WTC11 (cell line): ENCODE data around the gene ZKSCAN8. TPM values are rescaled to one million over a fixed set of nuclear protein-coding genes. Genes with fewer than 3 reads are reported as not detected.
A peak's percentile ranks its signal among the peaks of the same experiment; 100 is the strongest.

Experiments
- ATAC-seq: fragments of 200-7000 bp; cut with Tn5 transposase; 2 replicates; pipeline ENCODE4 v1.10.0; 2021; ENCODE audit warnings: mild to moderate bottlenecking, moderate library complexity
- CTCF ChIA-PET: fragments of 300-600 bp; sonication (Branson Sonifier 250); formaldehyde crosslinking; loops from one replicate; lab custom pipeline; 2021; ENCODE audit warnings: antibody characterized with exemption; lab: Charles Lee
- POLR2A ChIA-PET: fragments of 350-600 bp; sonication (Branson Sonifier 250); formaldehyde crosslinking; loops from one replicate; lab custom pipeline; 2021; ENCODE audit warnings: antibody characterized with exemption; lab: Charles Lee
- DNase-seq: peaks from one replicate; pipeline ENCODE4 v3.0.0; 2021; ENCODE audit warnings: low spot score
- H3K27ac Mint-ChIP-seq: 2 replicates; pipeline ENCODE4 v1.8.0; 2021; ENCODE audit warnings: mixed read lengths
- H3K27me3 Mint-ChIP-seq: 2 replicates; pipeline ENCODE4 v1.8.0; 2021; ENCODE audit warnings: low read depth, mild to moderate bottlenecking, moderate library complexity, mixed read lengths
- H3K36me3 Mint-ChIP-seq: 2 replicates; pipeline ENCODE4 v1.8.0; 2021; ENCODE audit warnings: mixed read lengths
- H3K4me1 Mint-ChIP-seq: 2 replicates; pipeline ENCODE4 v1.8.0; 2022; ENCODE audit warnings: mixed read lengths
- H3K4me3 Mint-ChIP-seq: 2 replicates; pipeline ENCODE4 v1.8.0; 2021; ENCODE audit warnings: mild to moderate bottlenecking, moderate library complexity, mixed read lengths
- H3K9me3 Mint-ChIP-seq: 2 replicates; pipeline ENCODE4 v1.8.0; 2021; ENCODE audit warnings: mixed read lengths
- CBFB ChIP-seq: sonication (generic); formaldehyde crosslinking; IDR thresholded peaks from 2 replicates; pipeline ENCODE4 v1.8.1; 2022; ENCODE audit warnings: mild to moderate bottlenecking, low read depth, missing genetic modification reagents
- FOXP1 ChIP-seq: sonication (generic); formaldehyde crosslinking; IDR thresholded peaks from 2 replicates; pipeline ENCODE4 v1.8.0; 2022; ENCODE audit warnings: missing genetic modification reagents, mild to moderate bottlenecking, moderate library complexity, borderline replicate concordance
- GABPB1 ChIP-seq: sonication (generic); formaldehyde crosslinking; IDR thresholded peaks from 2 replicates; pipeline ENCODE4 v1.8.1; 2023; ENCODE audit warnings: mild to moderate bottlenecking, missing genetic modification reagents
- IRF2 ChIP-seq: sonication (generic); formaldehyde crosslinking; IDR thresholded peaks from 2 replicates; pipeline ENCODE4 v1.8.0; 2022; ENCODE audit warnings: low read depth, missing genetic modification reagents, borderline replicate concordance
- JAZF1 ChIP-seq: fragments of 250-450 bp; sonication (Bioruptor Pico); IDR thresholded peaks from 2 replicates; pipeline ENCODE4 v1.9.0; 2021; ENCODE audit warnings: moderate library complexity, mild to moderate bottlenecking, inconsistent platforms
- KAT7 ChIP-seq: sonication (generic); formaldehyde crosslinking; IDR thresholded peaks from 2 replicates; pipeline ENCODE4 v1.8.1; 2023; ENCODE audit warnings: missing genetic modification reagents, mild to moderate bottlenecking, borderline replicate concordance
- RORB ChIP-seq: fragments of 250-450 bp; sonication (Bioruptor Pico); IDR thresholded peaks from 2 replicates; pipeline ENCODE4 v1.9.0; 2021; ENCODE audit warnings: mild to moderate bottlenecking
- SOX15 ChIP-seq: fragments of 250-450 bp; sonication (Bioruptor Pico); IDR thresholded peaks from 2 replicates; pipeline ENCODE4 v1.9.0; 2021; ENCODE audit warnings: mild to moderate bottlenecking
- SP1 ChIP-seq: sonication (generic); formaldehyde crosslinking; conservative IDR thresholded peaks from 2 replicates; pipeline ENCODE4 v1.8.1; 2022; ENCODE audit warnings: missing genetic modification reagents
- ZNF232 ChIP-seq: sonication (generic); formaldehyde crosslinking; IDR thresholded peaks from 2 replicates; pipeline ENCODE4 v1.8.0; 2022; ENCODE audit warnings: mild to moderate bottlenecking, missing genetic modification reagents
- ZNF263 ChIP-seq: sonication (generic); formaldehyde crosslinking; IDR thresholded peaks from 2 replicates; pipeline ENCODE4 v1.8.1; 2022; ENCODE audit warnings: low read depth, mild to moderate bottlenecking, moderate library complexity, missing genetic modification reagents
- total RNA-seq: library from RNA; stranded (reverse); gene quantifications from 3 replicates; pipeline ENCODE4 v1.2.3, GENCODE V29; 2021
- TF ChIP-seq, protein P1 (sequence below): sonication (generic); formaldehyde crosslinking; IDR thresholded peaks from 2 replicates; pipeline ENCODE4 v1.8.0; 2022; ENCODE audit warnings: missing genetic modification reagents
- TF ChIP-seq, protein P2 (sequence below): sonication (generic); formaldehyde crosslinking; IDR thresholded peaks from 2 replicates; pipeline ENCODE4 v1.8.1; 2023; ENCODE audit warnings: mild to moderate bottlenecking, missing genetic modification reagents
- TF ChIP-seq, protein P3 (sequence below): sonication (generic); formaldehyde crosslinking; IDR thresholded peaks from 2 replicates; pipeline ENCODE4 v1.8.0; 2023; ENCODE audit warnings: mild to moderate bottlenecking, missing genetic modification reagents
- TF ChIP-seq, protein P4 (sequence below): sonication (generic); formaldehyde crosslinking; IDR thresholded peaks from 2 replicates; pipeline ENCODE4 v1.8.1; 2022; ENCODE audit warnings: mild to moderate bottlenecking, moderate library complexity, missing genetic modification reagents
- TF ChIP-seq, protein P5 (sequence below): sonication (generic); formaldehyde crosslinking; IDR thresholded peaks from 2 replicates; pipeline ENCODE4 v1.8.1; 2022; ENCODE audit warnings: mild to moderate bottlenecking, missing genetic modification reagents, moderate library complexity, borderline replicate concordance
- TF ChIP-seq, protein P6 (sequence below): fragments of 250-450 bp; sonication (Bioruptor Pico); IDR thresholded peaks from 2 replicates; pipeline ENCODE4 v1.9.0; 2021; ENCODE audit warnings: mild to moderate bottlenecking, borderline replicate concordance
- TF ChIP-seq, protein P7 (sequence below): sonication (generic); formaldehyde crosslinking; IDR thresholded peaks from 2 replicates; pipeline ENCODE4 v1.8.1; 2022; ENCODE audit warnings: missing genetic modification reagents, borderline replicate concordance

ZKSCAN8 gene
- total RNA-seq, 1 experiment from 2014 or later, result 21.7 TPM

DNA sequence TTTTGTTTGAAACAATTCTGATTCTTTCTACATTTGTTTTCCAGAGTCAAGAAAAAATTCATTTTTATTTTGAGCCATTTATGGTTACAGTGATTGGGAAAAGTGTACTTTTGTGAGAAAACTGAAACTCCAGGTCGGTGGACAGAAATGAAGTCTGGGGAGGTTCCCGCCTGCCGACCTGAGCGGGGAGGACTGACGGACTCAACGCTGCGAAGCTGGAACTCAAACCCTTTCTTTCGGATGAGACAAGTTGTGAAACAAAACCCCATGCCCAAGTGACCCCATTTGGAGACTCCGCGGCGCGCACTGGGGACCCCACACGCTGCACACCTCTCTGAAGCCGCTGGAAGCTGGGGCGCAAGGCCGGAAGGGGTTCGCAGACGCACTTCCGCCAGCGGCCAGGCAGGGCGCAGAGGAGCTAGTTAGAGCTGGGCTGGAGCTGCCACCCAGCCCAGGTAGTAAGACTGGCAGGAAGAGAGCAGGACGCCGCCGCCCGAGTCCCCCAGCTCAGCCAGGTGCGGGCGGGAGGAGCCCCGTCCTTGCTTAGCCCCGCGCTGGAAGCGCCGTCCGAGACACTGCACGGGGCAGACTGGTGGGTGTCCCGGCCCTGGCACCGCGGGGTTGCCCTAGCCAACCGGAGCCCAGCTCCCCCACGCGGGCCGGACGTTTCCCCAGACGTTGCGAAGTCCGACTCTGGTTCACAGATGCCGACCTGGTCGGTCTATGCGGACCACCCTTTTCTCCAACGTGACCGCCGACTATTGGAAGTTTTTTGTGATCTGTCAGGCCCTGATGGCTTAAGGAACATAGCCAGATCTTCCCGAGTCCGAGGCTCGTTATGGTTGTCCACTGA is 37.1 kb upstream of the ZKSCAN8 start (continued):
- TF ChIP-seq SOX15 (CRISPR knock-in tag) (no peak), ZNF232 (peak; percentile 84), KAT7 (CRISPR knock-in tag) (no peak), ZNF263 (CRISPR knock-in tag) (no peak), IRF2 (CRISPR knock-in tag) (no peak), FOXP1 (CRISPR knock-in tag) (peak; percentile 89; the same call in 1 of the 2 replicates), CBFB (CRISPR knock-in tag) (no peak), GABPB1 (peak; percentile 81)
- TF ChIP-seq, protein P1, sequence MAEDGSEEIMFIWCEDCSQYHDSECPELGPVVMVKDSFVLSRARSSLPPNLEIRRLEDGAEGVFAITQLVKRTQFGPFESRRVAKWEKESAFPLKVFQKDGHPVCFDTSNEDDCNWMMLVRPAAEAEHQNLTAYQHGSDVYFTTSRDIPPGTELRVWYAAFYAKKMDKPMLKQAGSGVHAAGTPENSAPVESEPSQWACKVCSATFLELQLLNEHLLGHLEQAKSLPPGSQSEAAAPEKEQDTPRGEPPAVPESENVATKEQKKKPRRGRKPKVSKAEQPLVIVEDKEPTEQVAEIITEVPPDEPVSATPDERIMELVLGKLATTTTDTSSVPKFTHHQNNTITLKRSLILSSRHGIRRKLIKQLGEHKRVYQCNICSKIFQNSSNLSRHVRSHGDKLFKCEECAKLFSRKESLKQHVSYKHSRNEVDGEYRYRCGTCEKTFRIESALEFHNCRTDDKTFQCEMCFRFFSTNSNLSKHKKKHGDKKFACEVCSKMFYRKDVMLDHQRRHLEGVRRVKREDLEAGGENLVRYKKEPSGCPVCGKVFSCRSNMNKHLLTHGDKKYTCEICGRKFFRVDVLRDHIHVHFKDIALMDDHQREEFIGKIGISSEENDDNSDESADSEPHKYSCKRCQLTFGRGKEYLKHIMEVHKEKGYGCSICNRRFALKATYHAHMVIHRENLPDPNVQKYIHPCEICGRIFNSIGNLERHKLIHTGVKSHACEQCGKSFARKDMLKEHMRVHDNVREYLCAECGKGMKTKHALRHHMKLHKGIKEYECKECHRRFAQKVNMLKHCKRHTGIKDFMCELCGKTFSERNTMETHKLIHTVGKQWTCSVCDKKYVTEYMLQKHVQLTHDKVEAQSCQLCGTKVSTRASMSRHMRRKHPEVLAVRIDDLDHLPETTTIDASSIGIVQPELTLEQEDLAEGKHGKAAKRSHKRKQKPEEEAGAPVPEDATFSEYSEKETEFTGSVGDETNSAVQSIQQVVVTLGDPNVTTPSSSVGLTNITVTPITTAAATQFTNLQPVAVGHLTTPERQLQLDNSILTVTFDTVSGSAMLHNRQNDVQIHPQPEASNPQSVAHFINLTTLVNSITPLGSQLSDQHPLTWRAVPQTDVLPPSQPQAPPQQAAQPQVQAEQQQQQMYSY (CRISPR knock-in tag), result peak; percentile 40; the same call in 1 of the 2 replicates
- TF ChIP-seq, protein P2, sequence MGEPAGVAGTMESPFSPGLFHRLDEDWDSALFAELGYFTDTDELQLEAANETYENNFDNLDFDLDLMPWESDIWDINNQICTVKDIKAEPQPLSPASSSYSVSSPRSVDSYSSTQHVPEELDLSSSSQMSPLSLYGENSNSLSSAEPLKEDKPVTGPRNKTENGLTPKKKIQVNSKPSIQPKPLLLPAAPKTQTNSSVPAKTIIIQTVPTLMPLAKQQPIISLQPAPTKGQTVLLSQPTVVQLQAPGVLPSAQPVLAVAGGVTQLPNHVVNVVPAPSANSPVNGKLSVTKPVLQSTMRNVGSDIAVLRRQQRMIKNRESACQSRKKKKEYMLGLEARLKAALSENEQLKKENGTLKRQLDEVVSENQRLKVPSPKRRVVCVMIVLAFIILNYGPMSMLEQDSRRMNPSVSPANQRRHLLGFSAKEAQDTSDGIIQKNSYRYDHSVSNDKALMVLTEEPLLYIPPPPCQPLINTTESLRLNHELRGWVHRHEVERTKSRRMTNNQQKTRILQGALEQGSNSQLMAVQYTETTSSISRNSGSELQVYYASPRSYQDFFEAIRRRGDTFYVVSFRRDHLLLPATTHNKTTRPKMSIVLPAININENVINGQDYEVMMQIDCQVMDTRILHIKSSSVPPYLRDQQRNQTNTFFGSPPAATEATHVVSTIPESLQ (CRISPR knock-in tag), result no peak
- TF ChIP-seq, protein P3, sequence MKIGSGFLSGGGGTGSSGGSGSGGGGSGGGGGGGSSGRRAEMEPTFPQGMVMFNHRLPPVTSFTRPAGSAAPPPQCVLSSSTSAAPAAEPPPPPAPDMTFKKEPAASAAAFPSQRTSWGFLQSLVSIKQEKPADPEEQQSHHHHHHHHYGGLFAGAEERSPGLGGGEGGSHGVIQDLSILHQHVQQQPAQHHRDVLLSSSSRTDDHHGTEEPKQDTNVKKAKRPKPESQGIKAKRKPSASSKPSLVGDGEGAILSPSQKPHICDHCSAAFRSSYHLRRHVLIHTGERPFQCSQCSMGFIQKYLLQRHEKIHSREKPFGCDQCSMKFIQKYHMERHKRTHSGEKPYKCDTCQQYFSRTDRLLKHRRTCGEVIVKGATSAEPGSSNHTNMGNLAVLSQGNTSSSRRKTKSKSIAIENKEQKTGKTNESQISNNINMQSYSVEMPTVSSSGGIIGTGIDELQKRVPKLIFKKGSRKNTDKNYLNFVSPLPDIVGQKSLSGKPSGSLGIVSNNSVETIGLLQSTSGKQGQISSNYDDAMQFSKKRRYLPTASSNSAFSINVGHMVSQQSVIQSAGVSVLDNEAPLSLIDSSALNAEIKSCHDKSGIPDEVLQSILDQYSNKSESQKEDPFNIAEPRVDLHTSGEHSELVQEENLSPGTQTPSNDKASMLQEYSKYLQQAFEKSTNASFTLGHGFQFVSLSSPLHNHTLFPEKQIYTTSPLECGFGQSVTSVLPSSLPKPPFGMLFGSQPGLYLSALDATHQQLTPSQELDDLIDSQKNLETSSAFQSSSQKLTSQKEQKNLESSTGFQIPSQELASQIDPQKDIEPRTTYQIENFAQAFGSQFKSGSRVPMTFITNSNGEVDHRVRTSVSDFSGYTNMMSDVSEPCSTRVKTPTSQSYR, result no peak
- TF ChIP-seq, protein P4, sequence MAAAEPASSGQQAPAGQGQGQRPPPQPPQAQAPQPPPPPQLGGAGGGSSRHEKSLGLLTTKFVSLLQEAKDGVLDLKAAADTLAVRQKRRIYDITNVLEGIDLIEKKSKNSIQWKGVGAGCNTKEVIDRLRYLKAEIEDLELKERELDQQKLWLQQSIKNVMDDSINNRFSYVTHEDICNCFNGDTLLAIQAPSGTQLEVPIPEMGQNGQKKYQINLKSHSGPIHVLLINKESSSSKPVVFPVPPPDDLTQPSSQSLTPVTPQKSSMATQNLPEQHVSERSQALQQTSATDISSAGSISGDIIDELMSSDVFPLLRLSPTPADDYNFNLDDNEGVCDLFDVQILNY, result peak; percentile 52

DNA sequence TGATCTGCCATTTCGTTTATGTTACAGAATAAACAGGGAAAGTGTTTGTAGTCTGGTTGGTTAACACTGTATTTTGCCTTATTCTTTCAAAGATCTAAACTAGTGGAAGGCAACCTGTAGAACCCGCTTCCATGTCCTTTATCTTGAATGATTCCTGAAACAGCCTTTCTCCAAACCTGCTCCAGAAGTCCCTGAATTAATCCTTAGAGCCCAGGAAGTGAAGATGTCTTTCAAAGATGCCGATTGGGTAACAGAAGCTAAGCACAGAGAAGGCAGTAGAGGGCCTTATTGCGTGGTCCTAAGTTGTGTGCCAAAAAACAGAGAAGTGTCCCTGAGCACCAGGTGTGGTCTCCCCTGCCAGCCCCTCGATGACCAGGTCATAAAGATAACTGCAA is 36.4 kb upstream of the ZKSCAN8 start:
- no peak for DNase-seq
- peak; percentile 39 for ATAC-seq
- ChIA-PET POLR2A (interaction anchor here (1.0 to 1.2 kb wide), 6 partner anchors 31 to 297 kb away, joined by 3 to 12 read pairs (median 5); partner anchors contain the start of genes ZKSCAN8 and ZSCAN31), CTCF (interaction anchor here (0.7 to 2.1 kb wide), 9 partner anchors 12 to 251 kb away, joined by 3 to 21 read pairs (median 6); partner anchors contain the start of genes ZKSCAN8 and ZSCAN31)
- Mint-ChIP-seq H3K4me1 (peaks cover 5% of the 10 kb centered on the region; the same call in 1 of the 2 replicates), H3K27ac (no peak overlapping the region), H3K27me3 (peaks cover 58% of the 10 kb centered on the region), H3K4me3 (peak overlapping the region; percentile 78), H3K9me3 (peaks cover 3% of the 10 kb centered on the region), H3K36me3 (no peaks in the 10 kb centered on the region)
- TF ChIP-seq JAZF1 (CRISPR knock-in tag) (no peak), SP1 (no peak), RORB (CRISPR knock-in tag) (no peak), IRF2 (CRISPR knock-in tag) (no peak)
- TF ChIP-seq, protein P5, sequence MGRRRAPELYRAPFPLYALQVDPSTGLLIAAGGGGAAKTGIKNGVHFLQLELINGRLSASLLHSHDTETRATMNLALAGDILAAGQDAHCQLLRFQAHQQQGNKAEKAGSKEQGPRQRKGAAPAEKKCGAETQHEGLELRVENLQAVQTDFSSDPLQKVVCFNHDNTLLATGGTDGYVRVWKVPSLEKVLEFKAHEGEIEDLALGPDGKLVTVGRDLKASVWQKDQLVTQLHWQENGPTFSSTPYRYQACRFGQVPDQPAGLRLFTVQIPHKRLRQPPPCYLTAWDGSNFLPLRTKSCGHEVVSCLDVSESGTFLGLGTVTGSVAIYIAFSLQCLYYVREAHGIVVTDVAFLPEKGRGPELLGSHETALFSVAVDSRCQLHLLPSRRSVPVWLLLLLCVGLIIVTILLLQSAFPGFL (CRISPR knock-in tag), result no peak
- TF ChIP-seq, protein P6, sequence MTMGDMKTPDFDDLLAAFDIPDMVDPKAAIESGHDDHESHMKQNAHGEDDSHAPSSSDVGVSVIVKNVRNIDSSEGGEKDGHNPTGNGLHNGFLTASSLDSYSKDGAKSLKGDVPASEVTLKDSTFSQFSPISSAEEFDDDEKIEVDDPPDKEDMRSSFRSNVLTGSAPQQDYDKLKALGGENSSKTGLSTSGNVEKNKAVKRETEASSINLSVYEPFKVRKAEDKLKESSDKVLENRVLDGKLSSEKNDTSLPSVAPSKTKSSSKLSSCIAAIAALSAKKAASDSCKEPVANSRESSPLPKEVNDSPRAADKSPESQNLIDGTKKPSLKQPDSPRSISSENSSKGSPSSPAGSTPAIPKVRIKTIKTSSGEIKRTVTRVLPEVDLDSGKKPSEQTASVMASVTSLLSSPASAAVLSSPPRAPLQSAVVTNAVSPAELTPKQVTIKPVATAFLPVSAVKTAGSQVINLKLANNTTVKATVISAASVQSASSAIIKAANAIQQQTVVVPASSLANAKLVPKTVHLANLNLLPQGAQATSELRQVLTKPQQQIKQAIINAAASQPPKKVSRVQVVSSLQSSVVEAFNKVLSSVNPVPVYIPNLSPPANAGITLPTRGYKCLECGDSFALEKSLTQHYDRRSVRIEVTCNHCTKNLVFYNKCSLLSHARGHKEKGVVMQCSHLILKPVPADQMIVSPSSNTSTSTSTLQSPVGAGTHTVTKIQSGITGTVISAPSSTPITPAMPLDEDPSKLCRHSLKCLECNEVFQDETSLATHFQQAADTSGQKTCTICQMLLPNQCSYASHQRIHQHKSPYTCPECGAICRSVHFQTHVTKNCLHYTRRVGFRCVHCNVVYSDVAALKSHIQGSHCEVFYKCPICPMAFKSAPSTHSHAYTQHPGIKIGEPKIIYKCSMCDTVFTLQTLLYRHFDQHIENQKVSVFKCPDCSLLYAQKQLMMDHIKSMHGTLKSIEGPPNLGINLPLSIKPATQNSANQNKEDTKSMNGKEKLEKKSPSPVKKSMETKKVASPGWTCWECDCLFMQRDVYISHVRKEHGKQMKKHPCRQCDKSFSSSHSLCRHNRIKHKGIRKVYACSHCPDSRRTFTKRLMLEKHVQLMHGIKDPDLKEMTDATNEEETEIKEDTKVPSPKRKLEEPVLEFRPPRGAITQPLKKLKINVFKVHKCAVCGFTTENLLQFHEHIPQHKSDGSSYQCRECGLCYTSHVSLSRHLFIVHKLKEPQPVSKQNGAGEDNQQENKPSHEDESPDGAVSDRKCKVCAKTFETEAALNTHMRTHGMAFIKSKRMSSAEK (CRISPR knock-in tag), result no peak
- TF ChIP-seq, protein P7, sequence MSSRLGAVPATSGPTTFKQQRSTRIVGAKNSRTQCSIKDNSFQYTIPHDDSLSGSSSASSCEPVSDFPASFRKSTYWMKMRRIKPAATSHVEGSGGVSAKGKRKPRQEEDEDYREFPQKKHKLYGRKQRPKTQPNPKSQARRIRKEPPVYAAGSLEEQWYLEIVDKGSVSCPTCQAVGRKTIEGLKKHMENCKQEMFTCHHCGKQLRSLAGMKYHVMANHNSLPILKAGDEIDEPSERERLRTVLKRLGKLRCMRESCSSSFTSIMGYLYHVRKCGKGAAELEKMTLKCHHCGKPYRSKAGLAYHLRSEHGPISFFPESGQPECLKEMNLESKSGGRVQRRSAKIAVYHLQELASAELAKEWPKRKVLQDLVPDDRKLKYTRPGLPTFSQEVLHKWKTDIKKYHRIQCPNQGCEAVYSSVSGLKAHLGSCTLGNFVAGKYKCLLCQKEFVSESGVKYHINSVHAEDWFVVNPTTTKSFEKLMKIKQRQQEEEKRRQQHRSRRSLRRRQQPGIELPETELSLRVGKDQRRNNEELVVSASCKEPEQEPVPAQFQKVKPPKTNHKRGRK (CRISPR knock-in tag), result no peak
